Measurements from ENCODE around the gene SUPT16H. TPM values are rescaled to one million over a fixed set of nuclear protein-coding genes. Genes with fewer than 3 reads are reported as not detected.
A peak's percentile ranks its signal among the peaks of the same experiment; 100 is the strongest.
"Not testable (repeated sequence)": the region's sequence is repeated elsewhere in the genome, so short reads cannot be mapped to it uniquely, and the experiment has no call there.

Gene SUPT16H
- total RNA-seq, 1 donor from 2014 or later: 26.0 TPM

DNA sequence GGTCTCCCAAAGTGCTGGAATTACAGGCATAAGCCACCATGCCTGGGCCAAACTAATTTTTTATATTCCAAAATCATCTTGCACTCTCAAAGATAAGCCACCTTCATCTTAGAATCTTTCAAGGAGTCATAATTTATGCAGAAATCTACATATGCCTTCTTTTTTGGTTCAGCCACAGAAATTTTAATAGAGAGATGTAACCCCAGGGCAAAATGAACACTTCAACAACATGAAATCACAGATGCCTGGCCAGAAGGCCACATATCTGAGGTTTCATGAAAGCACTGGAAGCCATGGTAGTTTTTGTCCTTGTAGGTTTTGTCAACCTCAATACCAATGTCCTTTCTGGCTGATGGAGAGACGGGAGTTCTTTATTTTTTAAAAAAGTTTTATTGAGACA is 9.8 kb downstream of the SUPT16H start:
- no peak for DNase-seq (ENCODE audit: missing footprints)
- intact Hi-C loops (cut with DNase I): no loop called here
- no peak for ATAC-seq

DNA sequence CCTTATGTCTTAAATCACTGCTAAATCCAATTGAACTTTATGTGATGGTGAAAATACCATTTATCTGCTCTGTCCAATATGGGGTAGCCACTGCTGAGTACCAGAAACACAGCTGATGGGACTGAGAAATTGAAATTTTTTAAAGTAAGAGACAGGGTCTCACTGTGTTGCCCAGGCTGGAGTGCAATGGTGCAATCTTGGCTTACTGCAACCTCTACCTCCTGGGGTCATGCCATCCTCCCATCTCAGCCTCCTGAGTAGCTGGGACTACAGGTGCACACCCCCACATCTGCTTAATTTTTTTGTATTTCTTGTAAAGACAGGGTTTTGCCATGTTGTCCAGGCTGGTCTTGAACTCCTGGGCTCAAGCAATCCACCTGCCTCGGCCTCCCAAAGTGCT is 11.0 kb downstream of the SUPT16H start:
- ATAC-seq; intact Hi-C loops (cut with DNase I); DNase-seq (ENCODE audit: missing footprints): not testable (repeated sequence)

DNA sequence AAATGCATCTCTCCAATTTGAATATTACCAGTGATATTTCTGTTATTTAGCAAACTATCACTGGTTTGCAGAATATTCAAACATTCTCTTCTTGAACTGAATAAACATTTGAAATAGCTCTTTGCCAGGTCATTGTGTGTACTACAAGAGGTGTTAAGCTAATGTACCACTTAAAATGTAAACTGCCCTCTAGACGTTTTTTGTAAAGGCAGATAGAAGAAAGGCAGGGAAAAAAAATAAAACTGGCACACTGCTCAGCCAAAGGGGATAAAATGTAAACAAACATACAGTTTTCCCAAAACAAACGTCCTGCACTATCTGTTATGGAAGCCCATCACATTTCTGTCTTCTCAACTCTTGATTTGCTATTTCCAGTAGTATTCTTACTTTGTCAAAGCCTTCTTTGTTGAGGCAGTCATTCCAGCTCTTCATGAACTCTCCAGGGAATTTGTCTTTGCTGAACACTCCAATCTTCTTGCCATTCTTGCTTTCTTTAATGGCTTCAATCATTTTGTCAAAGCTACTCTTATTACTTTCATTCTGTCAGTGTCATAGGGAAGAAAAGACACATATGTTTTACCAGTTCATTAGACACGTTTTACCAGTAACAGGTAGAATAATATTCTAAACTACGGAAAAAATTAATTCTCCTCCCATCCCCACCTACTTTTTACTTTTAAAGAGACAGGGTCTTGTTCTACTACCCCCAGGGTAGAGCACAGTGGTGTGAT is 13.7 kb downstream of the SUPT16H start:
- no peak for ATAC-seq
- intact Hi-C loops (cut with DNase I): no loop called here
- no peak for DNase-seq (ENCODE audit: missing footprints)

DNA sequence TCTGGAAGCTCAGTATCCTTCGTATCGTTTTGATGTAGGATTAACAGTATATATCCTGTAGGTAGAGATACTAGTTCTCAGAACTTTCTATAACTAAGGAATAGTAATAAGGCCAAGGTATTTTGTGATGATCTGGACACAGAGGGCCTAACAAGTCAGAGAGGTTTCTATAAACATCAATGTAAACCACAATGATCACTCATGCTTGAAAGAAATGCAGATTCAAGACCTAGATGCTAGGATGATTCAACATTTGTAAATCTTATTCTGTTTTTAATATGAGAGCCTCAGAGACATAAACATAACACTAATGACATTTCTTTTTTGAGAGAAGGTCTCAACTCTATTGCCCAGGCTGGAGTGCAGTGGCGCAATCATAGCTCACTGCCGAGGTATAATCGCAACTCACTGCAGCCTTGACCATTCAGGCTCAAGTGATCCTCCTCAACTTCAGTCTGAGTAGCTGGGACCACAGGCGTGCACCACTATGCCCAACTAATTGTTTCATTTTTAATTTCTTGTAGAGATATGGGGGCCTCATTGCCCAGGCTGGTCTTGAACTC is 16.2 kb downstream of the SUPT16H start:
- intact Hi-C loops (cut with DNase I): no loop called here
- no peak for ATAC-seq
- DNase-seq (ENCODE audit: missing footprints): no peak

DNA sequence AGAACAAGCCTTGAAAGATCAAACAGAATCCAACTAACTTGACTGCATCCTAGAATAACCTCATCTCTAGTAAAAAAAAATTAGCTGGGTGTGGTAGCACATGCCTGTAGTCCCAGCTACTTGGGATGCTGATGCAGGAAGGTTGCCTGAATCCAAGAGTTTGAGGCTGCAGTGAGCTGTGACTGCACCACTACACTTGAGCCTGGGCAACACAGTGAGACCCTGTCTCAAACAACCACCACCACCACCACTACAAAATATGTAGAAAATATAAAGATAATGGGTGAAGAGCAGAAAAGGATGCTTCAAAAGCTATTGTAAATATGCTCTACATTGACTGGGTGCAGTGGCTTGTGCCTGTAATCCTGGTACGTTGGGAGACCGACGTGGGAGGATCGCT is 27.3 kb downstream of the SUPT16H start:
- intact Hi-C loops (cut with DNase I): no loop called here
- ATAC-seq: no peak

DNA sequence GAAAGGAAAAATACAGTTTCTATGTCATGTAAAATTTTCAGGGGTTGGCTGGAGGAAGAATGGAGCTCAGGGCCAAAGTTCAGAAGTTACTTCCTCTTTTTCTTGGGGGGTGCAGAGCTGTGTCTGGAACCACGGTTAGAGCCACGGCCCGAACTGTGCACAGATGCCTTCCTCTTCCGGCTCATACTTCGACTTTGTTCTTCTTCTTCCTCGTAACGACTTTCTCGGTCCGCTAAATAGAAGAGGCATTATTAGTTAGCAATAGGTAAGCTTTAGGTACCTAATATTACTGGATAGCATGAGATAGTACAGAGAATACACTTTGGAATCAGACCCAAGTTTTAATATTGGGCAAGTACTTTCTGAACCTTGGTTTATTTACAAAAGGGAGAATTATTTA is 31.2 kb downstream of the SUPT16H start:
- ATAC-seq (peak; percentile 42), DNase-seq (ENCODE audit: missing footprints) (no peak)
- intact Hi-C loops (cut with DNase I): no loop called here

More for the DNA sequence above, 27.3 kb downstream of the SUPT16H start:
- DNase-seq (ENCODE audit: missing footprints): no peak

DNA sequence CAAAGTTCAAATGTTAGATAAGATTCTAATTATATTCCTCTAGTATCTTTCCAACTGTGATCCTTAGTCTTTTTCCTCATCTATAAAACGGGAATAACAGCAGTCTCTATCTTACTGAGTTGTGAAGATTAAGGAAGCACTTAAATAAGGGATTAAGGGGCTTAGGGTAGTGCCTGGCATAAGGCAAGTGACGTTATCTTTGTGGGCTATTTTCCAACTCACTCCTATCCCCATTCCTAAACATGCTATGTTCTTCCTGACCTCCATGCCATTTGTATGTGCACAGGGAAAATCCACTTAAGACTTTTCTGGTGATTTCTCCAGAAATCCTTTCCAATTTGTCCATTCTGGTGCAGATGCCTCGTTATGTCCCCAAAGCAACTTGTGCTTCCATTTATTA is 33.3 kb downstream of the SUPT16H start:
- ATAC-seq: no peak
- intact Hi-C loops (cut with DNase I): no loop called here
- DNase-seq (ENCODE audit: missing footprints): no peak

DNA sequence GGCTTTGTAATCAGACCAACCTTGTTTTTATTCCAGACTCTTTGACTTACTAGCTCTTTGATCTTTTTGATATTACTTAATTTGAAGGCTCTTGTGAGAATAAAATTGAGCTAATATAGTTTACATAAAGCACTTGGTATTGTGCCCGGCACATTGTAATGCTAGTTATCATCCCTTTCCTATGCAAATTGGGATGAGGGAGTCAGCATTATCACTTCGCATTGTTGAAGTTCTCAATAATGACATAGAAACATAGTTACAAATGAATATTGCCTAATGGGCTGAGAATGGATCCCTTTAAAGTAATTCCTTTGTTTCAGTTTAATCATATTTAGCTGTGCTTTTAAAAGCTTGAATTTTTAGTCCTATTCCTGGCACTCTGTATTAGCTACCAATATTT is 36.6 kb downstream of the SUPT16H start:
- DNase-seq (ENCODE audit: missing footprints) (no peak), ATAC-seq (no peak)
- intact Hi-C loops (cut with DNase I): no loop called here

DNA sequence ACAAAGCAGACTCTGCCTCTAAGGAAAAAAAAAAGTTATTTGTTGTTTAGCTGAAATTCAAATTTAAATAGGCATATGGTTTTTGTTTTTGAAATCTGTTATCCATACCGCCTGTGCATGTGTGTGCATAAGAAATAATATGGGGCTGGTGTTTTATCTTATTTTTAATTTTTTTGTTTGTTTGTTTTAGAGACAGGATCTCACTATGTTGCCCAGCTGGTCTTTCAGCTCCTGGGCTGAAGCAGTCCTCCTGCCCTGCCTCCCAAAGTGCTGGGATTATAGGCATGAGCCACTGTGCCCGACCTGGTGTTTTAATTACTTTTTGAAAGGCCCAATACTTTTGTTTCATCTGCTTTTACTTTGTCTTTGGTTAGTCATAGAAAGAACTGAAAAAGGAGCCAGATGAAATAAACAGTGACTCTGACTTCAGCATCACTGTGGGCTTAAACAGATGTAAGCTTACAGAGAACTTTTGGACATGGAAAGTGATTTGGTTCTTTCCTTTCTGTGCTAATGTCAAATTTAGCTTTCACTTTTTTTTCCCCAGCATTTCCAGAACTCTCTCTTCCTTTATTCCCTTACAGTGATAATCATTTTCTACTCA is 37.2 kb downstream of the SUPT16H start:
- DNase-seq (ENCODE audit: missing footprints) (no peak), ATAC-seq (no peak)
- intact Hi-C loops (cut with DNase I): no loop called here

DNA sequence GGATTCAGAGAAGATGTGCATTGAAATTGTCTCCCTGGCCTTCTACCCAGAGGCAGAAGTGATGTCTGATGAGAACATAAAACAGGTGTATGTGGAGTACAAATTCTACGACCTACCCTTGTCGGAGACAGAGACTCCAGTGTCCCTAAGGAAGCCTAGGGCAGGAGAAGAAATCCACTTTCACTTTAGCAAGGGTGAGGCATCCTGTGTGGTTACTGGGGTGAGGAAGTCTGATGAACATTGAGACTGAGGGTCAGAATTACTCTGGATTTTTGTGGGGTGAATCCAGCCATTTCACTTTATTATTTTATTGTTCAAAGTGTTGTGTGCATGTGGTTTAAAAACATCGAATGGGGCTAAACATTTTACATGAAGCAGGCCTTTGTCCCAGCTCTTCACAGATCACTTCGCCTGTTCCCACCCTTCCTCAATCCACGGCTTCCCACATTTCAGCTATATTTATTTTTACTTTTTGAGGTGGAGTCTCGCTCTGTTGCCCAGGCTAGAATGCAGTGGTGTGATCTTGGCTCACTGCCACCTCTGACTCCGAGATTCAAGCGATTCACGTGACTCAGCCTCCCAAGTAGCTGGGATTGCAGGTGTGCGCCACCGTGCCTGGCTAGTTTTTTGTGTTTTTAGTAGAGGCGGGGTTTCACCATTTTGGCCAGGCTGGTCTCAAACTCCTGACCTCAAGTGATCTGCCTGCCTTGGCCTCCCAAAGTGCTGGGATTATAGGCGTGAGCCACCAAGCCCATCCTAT is 40.6 kb downstream of the SUPT16H start:
- ATAC-seq: no peak
- intact Hi-C loops (cut with DNase I): no loop called here
- no peak for DNase-seq (ENCODE audit: missing footprints)

DNA sequence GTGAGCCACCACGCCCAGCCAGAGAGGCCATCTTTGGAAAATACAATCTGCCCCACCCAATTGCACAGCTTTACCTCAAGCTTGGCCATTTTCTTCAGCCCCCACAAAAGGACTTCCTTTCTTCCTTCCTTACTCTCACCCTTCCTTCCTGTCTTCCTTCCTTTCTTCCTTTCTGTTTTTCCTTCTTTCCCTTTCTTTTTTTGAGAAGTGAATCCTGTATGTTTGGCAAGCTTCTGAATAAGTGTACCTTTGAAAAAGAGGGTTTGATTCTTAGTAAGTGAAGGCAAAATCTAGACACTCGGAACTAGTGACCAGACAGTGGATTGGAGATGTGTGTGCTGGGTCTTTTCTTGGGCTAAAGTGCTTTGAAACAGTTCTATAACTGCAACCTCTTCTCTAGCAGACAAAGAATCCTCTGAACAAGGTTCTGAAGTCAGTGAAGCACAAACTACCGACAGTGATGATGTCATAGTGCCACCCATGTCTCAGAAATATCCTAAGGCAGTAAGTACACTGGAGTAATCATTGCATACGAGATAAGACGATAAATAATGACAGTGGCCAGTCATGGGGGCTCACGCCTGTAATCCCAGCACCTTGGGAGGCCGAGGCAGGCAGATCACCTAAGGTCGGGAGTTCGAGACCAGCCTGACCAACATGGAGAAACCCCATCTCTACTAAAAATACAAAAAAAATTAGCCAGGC is 49.5 kb downstream of the SUPT16H start:
- ATAC-seq: no peak
- intact Hi-C loops (cut with DNase I): no loop called here
- no peak for DNase-seq (ENCODE audit: missing footprints)

DNA sequence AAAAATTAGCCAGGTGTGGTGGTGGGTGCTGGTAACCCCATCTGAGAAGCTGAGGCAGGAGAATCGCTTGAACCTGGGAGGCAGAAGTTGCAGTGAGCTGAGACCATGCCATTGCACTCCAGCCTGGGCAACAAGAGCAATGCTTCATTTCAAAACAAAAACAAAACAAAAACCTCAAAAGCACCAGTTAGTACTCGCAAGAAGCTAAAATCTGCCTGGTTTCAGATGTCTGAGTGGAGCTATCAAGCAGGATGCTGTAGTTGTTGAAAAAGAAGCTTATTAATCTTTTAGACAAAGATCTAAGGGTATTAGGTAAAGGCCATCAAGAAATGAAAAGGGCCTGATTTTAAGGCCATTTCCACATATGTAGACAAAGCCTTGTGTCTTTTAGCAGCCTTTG is 50.9 kb downstream of the SUPT16H start:
- intact Hi-C loops (cut with DNase I): no loop called here
- ATAC-seq: no peak
- DNase-seq (ENCODE audit: missing footprints): no peak

DNA sequence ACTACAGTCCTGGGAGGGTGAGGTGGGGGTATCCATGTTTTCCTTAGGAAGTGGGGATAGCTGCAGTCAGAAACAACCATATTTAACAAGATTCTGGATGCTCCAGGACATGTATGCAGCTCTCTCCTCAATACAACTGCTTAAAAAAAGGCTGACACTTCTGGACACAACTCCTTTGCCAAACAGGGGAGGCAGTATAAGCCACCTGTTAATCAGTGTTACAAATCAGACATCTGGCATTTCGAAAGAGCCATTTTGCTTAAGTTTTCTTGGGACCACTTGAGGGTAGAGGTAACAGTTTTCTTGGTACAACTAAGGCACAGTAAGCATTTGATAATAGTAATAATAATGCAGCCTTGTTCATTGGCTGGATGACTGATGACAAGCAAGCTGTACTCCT is 56.8 kb downstream of the SUPT16H start:
- ATAC-seq: no peak
- DNase-seq (ENCODE audit: missing footprints): no peak
- intact Hi-C loops (cut with DNase I): no loop called here

DNA sequence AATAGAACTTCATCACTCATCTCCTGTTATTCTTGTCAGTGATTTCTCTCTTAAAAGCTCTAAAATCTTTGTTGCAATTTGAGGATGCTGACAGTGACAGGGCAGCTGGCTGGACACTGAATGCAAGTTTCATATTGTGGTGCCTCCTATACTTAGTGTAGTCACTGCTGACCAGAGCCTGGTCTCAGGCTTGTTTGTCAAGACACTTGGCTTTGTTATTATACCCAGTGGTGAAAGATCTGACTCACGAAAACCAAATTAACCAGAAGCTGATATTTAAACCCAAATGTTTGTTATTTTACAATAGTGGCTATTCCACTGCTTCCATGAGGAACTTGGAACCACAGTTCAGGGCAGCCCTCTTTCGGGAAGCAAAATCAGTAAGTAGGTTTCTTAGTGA is 61.1 kb downstream of the SUPT16H start:
- ATAC-seq (no peak), DNase-seq (ENCODE audit: missing footprints) (no peak)
- intact Hi-C loops (cut with DNase I): no loop called here

DNA sequence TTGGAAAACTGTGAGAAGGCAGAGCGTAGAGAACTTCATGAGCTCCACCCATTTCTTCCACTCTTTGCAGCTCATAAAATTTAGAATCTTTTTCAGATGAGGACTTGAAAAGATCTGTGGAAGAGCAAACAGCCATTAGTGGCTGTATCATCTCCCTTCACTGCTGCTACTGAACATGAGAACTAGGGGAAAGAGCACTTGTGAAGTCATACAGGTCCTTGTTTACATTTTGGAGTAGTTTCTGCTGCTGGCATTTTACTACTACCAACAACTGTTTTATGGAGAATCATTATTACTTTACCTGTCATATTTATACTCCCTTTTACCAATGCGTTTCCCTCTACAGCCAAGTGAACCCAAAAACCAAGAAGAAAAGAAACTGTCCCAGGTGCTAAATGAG is 62.9 kb downstream of the SUPT16H start:
- intact Hi-C loops (cut with DNase I): no loop called here
- DNase-seq (ENCODE audit: missing footprints): no peak
- ATAC-seq: no peak

DNA sequence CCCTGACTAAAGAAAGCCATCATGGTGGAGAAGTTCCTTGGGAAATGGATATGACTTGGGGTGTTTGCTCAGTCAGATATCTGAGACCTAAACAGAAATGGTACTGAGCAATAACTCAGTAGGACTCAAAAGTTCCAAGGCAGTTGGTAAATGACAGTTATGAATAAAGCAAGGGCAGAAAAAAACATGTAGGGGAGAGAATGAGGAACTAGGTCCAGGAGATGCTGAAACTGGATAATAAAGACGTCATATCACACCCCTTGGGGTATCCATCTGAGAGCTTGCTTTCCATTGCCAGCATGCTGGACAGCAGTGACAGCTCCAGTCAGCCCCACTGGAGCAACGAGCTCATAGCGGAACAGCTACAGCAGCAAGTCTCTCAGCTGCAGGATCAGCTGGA is 66.4 kb downstream of the SUPT16H start:
- intact Hi-C loops (cut with DNase I): no loop called here
- DNase-seq (ENCODE audit: missing footprints) (no peak), ATAC-seq (no peak)

DNA sequence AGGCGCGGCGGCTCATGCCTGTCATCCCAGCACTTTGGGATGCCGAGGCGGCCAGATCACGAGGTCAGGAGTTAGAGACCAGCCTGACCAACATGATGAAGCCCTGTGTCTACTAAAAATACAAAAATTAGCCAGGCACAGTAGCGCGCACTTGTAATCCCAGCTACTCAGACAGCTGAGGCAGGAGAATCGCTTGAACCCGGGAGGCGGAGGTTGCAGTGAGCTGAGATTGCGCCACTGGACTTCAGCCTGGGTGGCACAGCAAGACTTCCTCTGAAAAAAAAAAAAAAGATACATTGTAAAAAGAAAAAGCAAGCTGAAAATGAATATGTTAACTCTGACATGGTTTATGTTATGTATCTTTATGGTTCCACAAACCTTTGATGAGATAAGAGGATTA is 70.3 kb downstream of the SUPT16H start:
- no peak for ATAC-seq
- no peak for DNase-seq (ENCODE audit: missing footprints)
- intact Hi-C loops (cut with DNase I): no loop called here

DNA sequence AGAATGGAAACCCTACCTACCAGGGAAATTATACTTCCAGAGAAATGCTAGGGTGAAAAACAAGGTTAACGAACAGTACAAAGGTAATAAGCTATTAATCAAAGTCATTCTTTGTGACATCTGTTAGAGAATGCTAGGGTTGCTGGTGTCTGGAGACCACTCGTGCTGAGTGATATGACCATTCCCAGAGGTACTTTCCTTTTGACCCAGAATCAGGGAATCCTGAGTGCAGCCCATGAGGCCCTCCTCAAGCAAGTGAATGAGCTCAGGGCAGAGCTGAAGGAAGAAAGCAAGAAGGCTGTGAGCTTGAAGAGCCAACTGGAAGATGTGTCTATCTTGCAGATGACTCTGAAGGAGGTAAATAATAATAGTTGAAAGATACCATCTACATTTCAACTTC is 72.2 kb downstream of the SUPT16H start:
- DNase-seq (ENCODE audit: missing footprints): no peak
- intact Hi-C loops (cut with DNase I): no loop called here
- no peak for ATAC-seq

DNA sequence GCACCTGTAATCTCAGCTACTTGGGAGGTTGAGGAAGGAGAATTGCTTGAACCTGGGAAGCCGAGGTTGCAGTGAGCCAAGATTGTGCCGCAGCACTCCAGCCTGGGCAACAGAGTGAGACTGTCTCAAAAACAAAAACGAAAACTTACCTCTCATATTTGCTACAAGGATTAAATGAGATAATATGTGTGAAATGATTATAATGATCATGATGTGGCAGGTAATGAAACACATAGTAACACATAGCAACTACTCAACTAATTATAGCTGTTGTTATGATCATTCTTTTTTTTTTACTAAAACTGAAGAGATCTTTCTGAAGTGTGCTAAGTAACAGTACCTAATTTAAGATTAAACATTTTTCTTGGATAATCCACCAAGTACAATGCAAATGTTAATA is 73.9 kb downstream of the SUPT16H start:
- ATAC-seq (no peak), DNase-seq (ENCODE audit: missing footprints) (no peak)
- intact Hi-C loops (cut with DNase I): no loop called here

Measured in Right ventricle myocardium inferior (tissue), 1 donor.